Keratinocyte (primary cell): ENCODE results near the gene KCNQ2.

Experiments
- CTCF ChIP-seq, 3 experiments: IDR thresholded peaks in 1 of 3; conservative IDR thresholded peaks in 1 of 3; optimal IDR thresholded peaks in 1 of 3; 2 replicates in 2 of 3; 3 replicates in 1 of 3; pipeline versions ENCODE3 to v1.5.1; 2011; ENCODE audit warnings: low read length in 3 of 3, mild to moderate bottlenecking in 3 of 3, moderate library complexity in 2 of 3, control low read depth in 1 of 3, inconsistent platforms in 1 of 3; ENCODE audit not compliant: insufficient read depth in 2 of 3; ENCODE audit errors: extremely low read depth in 1 of 3
- EZH2 ChIP-seq: IDR thresholded peaks from one replicate; pipeline ENCODE4 v1.6.1; 2012; ENCODE audit warnings: inconsistent platforms, mild to moderate bottlenecking, low read length, moderate library complexity

DNA sequence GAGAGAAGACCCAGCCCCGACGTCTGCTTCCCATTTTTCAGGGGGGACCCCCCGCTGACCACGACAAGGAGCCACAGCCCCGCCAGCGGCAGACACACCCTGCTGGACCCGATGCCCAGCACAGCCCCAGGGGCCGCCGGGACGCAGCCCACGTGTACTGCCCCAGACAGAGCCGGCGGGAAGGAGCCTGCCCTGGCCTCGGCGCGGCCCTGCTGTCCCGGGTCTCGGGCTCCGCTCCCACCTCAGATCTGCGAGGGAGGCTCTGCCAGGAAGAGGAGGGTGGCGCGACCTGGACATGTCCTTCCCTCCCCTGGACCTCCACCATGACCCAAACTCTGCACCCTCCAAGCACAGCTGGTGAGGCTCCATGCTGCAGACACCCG, 54.7 kb downstream of the KCNQ2 start:
- TF ChIP-seq CTCF (optimal IDR thresholded peaks at IDR 0.05 in 1 of 3, IDR thresholded peaks at IDR 0.05 in 1 of 3, conservative IDR thresholded peaks at IDR 0.05 in 1 of 3; ENCODE audit: extremely low read depth in 1 of 3, insufficient read depth in 2 of 3, low read length in 3 of 3) = no peak
- TF ChIP-seq EZH2 = no peak
